NOMO-1 treated with DMSO at 0.1 percent for 48 hours (cell line): ENCODE measurements around the gene IPPK.

Experiments
- DNase-seq: peaks from one replicate; lab custom pipeline; 2025; ENCODE audit not compliant: unreplicated experiment; lab: John Stamatoyannopoulos, UW

The IPPK gene

GRCh38 chr9:92686954-92687353 is 17.0 kb upstream of the IPPK start:
- DNase-seq: no peak

GRCh38 chr9:92685022-92685421 is 15.1 kb upstream of the IPPK start:
- no peak for DNase-seq

- no peak for DNase-seq
Measured at GRCh38 chr9:92682269-92682668, 12.3 kb upstream of the IPPK start.

- DNase-seq: no peak
Measured at GRCh38 chr9:92680166-92681119, 10.5 kb upstream of the IPPK start.

- no peak for DNase-seq
Measured at GRCh38 chr9:92679413-92680165, 9.7 kb upstream of the IPPK start.

- DNase-seq: no peak
Measured at GRCh38 chr9:92671323-92671722, 1.4 kb upstream of the IPPK start.

GRCh38 chr9:92669527-92669889 is 423 bp downstream of the IPPK start:
- no peak for DNase-seq

GRCh38 chr9:92668746-92669526 is 995 bp downstream of the IPPK start:
- no peak for DNase-seq

GRCh38 chr9:92666912-92667532 is 2.9 kb downstream of the IPPK start:
- no peak for DNase-seq

GRCh38 chr9:92666236-92666635 is 3.7 kb downstream of the IPPK start:
- no peak for DNase-seq

- no peak for DNase-seq
Measured at GRCh38 chr9:92665836-92666235, 4.1 kb downstream of the IPPK start.

GRCh38 chr9:92664394-92665152 is 5.4 kb downstream of the IPPK start:
- no peak for DNase-seq

- no peak for DNase-seq
Measured at GRCh38 chr9:92663951-92664350, 6.0 kb downstream of the IPPK start.

GRCh38 chr9:92663126-92663525 is 6.8 kb downstream of the IPPK start:
- DNase-seq: no peak

GRCh38 chr9:92661743-92662142 is 8.2 kb downstream of the IPPK start:
- DNase-seq: no peak

- DNase-seq: no peak
Measured at GRCh38 chr9:92661127-92661526, 8.8 kb downstream of the IPPK start.

GRCh38 chr9:92660266-92660665 is 9.7 kb downstream of the IPPK start:
- no peak for DNase-seq

- no peak for DNase-seq
Measured at GRCh38 chr9:92659601-92660000, 10.3 kb downstream of the IPPK start.

GRCh38 chr9:92658611-92659010 is 11.3 kb downstream of the IPPK start:
- no peak for DNase-seq

- DNase-seq: no peak
Measured at GRCh38 chr9:92658176-92658575, 11.8 kb downstream of the IPPK start.
